Measurements from ENCODE around the gene MYH11. TPM values are rescaled to one million over a fixed set of nuclear protein-coding genes. Genes with fewer than 3 reads are reported as not detected.

Gene MYH11
- total RNA-seq, 2 donors from 2014 or later, result 0.09 to 0.29 TPM

- 72 to 80% methylated on average over 9 to 10 of the region's 10 CpGs for WGBS, 2 experiments (ENCODE audit: insufficient coverage in 1 of 2, insufficient read length in 1 of 2)
- H3K27ac ChIP-seq (ENCODE audit: low read depth, low read length), result no peak overlapping the region
- DNase-seq, result no peak
- no peaks in the 10 kb centered on the region for H3K9me3 ChIP-seq (ENCODE audit: control insufficient read depth, low read length)
- no peaks in the 10 kb centered on the region for H3K27me3 ChIP-seq (ENCODE audit: control insufficient read depth, insufficient read depth, low read length, poor library complexity, severe bottlenecking)
- no peak overlapping the region for H3K4me3 ChIP-seq (ENCODE audit: low read length)
- Mint-ChIP-seq H3K27me3 (ENCODE audit: insufficient read depth) (peaks cover 16% of the 10 kb centered on the region), H3K4me1 (no peaks in the 10 kb centered on the region), H3K4me3 (no peak overlapping the region), H3K27ac (no peak overlapping the region), H3K9me3 (no peaks in the 10 kb centered on the region), H3K36me3 (ENCODE audit: low read depth) (no peaks in the 10 kb centered on the region)
- H3K9ac ChIP-seq (ENCODE audit: extremely low read depth, low read length, poor library complexity, severe bottlenecking), result no peak overlapping the region
- no peaks in the 10 kb centered on the region for H3K4me1 ChIP-seq (ENCODE audit: control insufficient read depth, insufficient read depth, low read length)
- no peak for TF ChIP-seq CTCF (conservative IDR thresholded peaks at IDR 0.05)
- H3K36me3 ChIP-seq (ENCODE audit: control insufficient read depth, insufficient read depth, low read length), result no peaks in the 10 kb centered on the region
Measured at GRCh38 chr16:15757077-15757386, 99.8 kb downstream of the MYH11 start.

GRCh38 chr16:15754821-15755534, 101.8 kb downstream of the MYH11 start:
- no peaks in the 10 kb centered on the region for H3K4me1 Mint-ChIP-seq
- no peaks in the 10 kb centered on the region for H3K9me3 Mint-ChIP-seq

GRCh38 chr16:15752717-15753488, 103.9 kb downstream of the MYH11 start:
- Histone ChIP-seq H3K4me3 (ENCODE audit: low read length) (no peak overlapping the region), H3K36me3 (ENCODE audit: control insufficient read depth, insufficient read depth, low read length) (no peaks in the 10 kb centered on the region), H3K9me3 (ENCODE audit: control insufficient read depth, low read length) (no peaks in the 10 kb centered on the region), H3K27ac (ENCODE audit: low read depth, low read length) (no peak overlapping the region), H3K9ac (ENCODE audit: extremely low read depth, low read length, poor library complexity, severe bottlenecking) (no peak overlapping the region), H3K4me1 (ENCODE audit: control insufficient read depth, insufficient read depth, low read length) (no peaks in the 10 kb centered on the region), H3K27me3 (ENCODE audit: control insufficient read depth, insufficient read depth, low read length, poor library complexity, severe bottlenecking) (no peaks in the 10 kb centered on the region)
- Mint-ChIP-seq H3K36me3 (ENCODE audit: low read depth) (no peaks in the 10 kb centered on the region), H3K27me3 (ENCODE audit: insufficient read depth) (peaks cover 4% of the 10 kb centered on the region), H3K9me3 (no peaks in the 10 kb centered on the region), H3K27ac (no peak overlapping the region), H3K4me1 (no peaks in the 10 kb centered on the region), H3K4me3 (no peak overlapping the region)
- TF ChIP-seq CTCF (conservative IDR thresholded peaks at IDR 0.05), result no peak
- 88 to 89% methylated on average over 6 to 12 of the region's 12 CpGs for WGBS, 2 experiments (ENCODE audit: insufficient coverage in 1 of 2, insufficient read length in 1 of 2)
- DNase-seq, result no peak

More at GRCh38 chr16:15754821-15755534, 101.8 kb downstream of the MYH11 start:
- Mint-ChIP-seq H3K4me3 (no peak overlapping the region), H3K27me3 (ENCODE audit: insufficient read depth) (peaks cover 8% of the 10 kb centered on the region), H3K27ac (no peak overlapping the region), H3K36me3 (ENCODE audit: low read depth) (no peaks in the 10 kb centered on the region)
- no peak for DNase-seq
- TF ChIP-seq CTCF (conservative IDR thresholded peaks at IDR 0.05), result no peak
- Histone ChIP-seq H3K27ac (ENCODE audit: low read depth, low read length) (no peak overlapping the region), H3K9me3 (ENCODE audit: control insufficient read depth, low read length) (no peaks in the 10 kb centered on the region), H3K4me3 (ENCODE audit: low read length) (no peak overlapping the region), H3K9ac (ENCODE audit: extremely low read depth, low read length, poor library complexity, severe bottlenecking) (no peak overlapping the region), H3K27me3 (ENCODE audit: control insufficient read depth, insufficient read depth, low read length, poor library complexity, severe bottlenecking) (no peaks in the 10 kb centered on the region), H3K4me1 (ENCODE audit: control insufficient read depth, insufficient read depth, low read length) (no peaks in the 10 kb centered on the region), H3K36me3 (ENCODE audit: control insufficient read depth, insufficient read depth, low read length) (no peaks in the 10 kb centered on the region)
- 90 to 93% methylated on average over 4 to 8 of the region's 8 CpGs for WGBS, 2 experiments (ENCODE audit: insufficient coverage in 1 of 2, insufficient read length in 1 of 2)
